GM12878 (cell line): Measurements from ENCODE around the gene PLD4. TPM values are rescaled to one million over a fixed set of nuclear protein-coding genes. Genes with fewer than 3 reads are reported as not detected.

ENCODE experiments used
- ATAC-seq: fragments of 200-7000 bp; cut with Tn5 transposase; 3 replicates; pipeline ENCODE4 v1.9.1; 2020; ENCODE audit warnings: mild to moderate bottlenecking, moderate library complexity
- BruUV-seq: library from RNA; stranded (reverse); fragments of 400-500 nt; replicated peaks from 2 replicates; lab custom pipeline; 2021; lab: Mats Ljungman, UMichigan
- CTCF ChIA-PET: fragments of 300-600 bp; sonication (Branson Sonifier 250); formaldehyde crosslinking; extraction: SDS; loops from one replicate; lab custom pipeline; 2021; ENCODE audit warnings: inconsistent platforms; lab: Yijun Ruan, JAX
- POLR2A ChIA-PET: fragments of 350-600 bp; formaldehyde crosslinking; extraction: SDS; loops from one replicate; lab custom pipeline; 2021; ENCODE audit warnings: inconsistent platforms; lab: Charles Lee
- RAD21 ChIA-PET: fragments of 300-600 bp; sonication (Branson Sonifier 250); formaldehyde crosslinking; loops from one replicate; lab custom pipeline; 2023; ENCODE audit warnings: antibody characterized with exemption; ENCODE audit not compliant: unreplicated experiment; lab: Charles Lee
- SMC1A ChIA-PET: fragments of 300-600 bp; sonication (Branson Sonifier 250); formaldehyde crosslinking; loops from one replicate; lab custom pipeline; 2023; ENCODE audit not compliant: unreplicated experiment, uncharacterized antibody; lab: Charles Lee
- DNase-seq: peaks from one replicate; pipeline ENCODE4 v3.0.0-alpha.2; 2011; ENCODE audit warnings: low read depth, low spot score
- FAIRE-seq: peaks from 3 replicates; lab custom pipeline; 2011; peaks lifted over from hg19 to GRCh38; lab: Jason Lieb, UNC
- H2AFZ ChIP-seq: 2 replicates; pipeline ENCODE4 v1.6.0; 2011; ENCODE audit warnings: low read depth, low read length, control low read depth; ENCODE audit not compliant: control insufficient read depth
- H3K27ac ChIP-seq: 2 replicates; pipeline ENCODE4 v1.5.1; 2011; ENCODE audit warnings: control low read depth; ENCODE audit not compliant: control insufficient read depth, insufficient read depth
- H3K27me3 ChIP-seq, 2 experiments: replicated peaks in 1 of 2; 2 replicates each; pipeline versions ENCODE4 v1.6.0 to v1.6.1; 2011; ENCODE audit warnings: low read length in 1 of 2; ENCODE audit not compliant: control insufficient read depth in 2 of 2, insufficient read depth in 2 of 2
- H3K36me3 ChIP-seq, 2 experiments: 2 replicates each; pipeline ENCODE4 v1.5.1; 2011; ENCODE audit warnings: low read length in 1 of 2; ENCODE audit not compliant: control insufficient read depth in 2 of 2, insufficient read depth in 2 of 2
- H3K4me1 ChIP-seq: 2 replicates; pipeline ENCODE4 v1.6.1; 2011; ENCODE audit warnings: mild to moderate bottlenecking, low read length, moderate library complexity, mixed read lengths; ENCODE audit not compliant: control insufficient read depth, insufficient read depth
- H3K4me2 ChIP-seq: 2 replicates; pipeline ENCODE4 v1.6.0; 2011; ENCODE audit warnings: control low read depth; ENCODE audit not compliant: control insufficient read depth, insufficient read depth
- H3K4me3 ChIP-seq: fragments of 200-600 bp; sonication (generic); 2 replicates; pipeline ENCODE4 v1.5.1; 2016
- H3K79me2 ChIP-seq: 2 replicates; pipeline ENCODE4 v1.6.0; 2011; ENCODE audit warnings: low read length; ENCODE audit not compliant: control insufficient read depth, insufficient read depth
- H3K9ac ChIP-seq: 2 replicates; pipeline ENCODE4 v1.8.0; 2011; ENCODE audit warnings: low read length, control low read depth, mixed read lengths; ENCODE audit not compliant: control insufficient read depth, insufficient read depth
- H3K9me3 ChIP-seq: replicated peaks from 3 replicates; pipeline ENCODE4 v1.5.1; 2011; ENCODE audit warnings: mild to moderate bottlenecking, low read length; ENCODE audit not compliant: control insufficient read depth, insufficient read depth
- H4K20me1 ChIP-seq: 2 replicates; pipeline ENCODE4 v1.6.0; 2011; ENCODE audit not compliant: control insufficient read depth, insufficient read depth
- FOXK2 ChIP-seq: fragments of 450-650 bp; IDR thresholded peaks from 2 replicates; pipeline ENCODE4 v1.6.1; 2017; ENCODE audit warnings: mild to moderate bottlenecking, moderate library complexity
- HDGF ChIP-seq: fragments of 450-650 bp; IDR thresholded peaks from 2 replicates; pipeline ENCODE4 v1.6.1; 2016; ENCODE audit warnings: antibody characterized with exemption
- MEF2A ChIP-seq: IDR thresholded peaks from 2 replicates; pipeline ENCODE4 v1.6.1; 2011; ENCODE audit warnings: low read depth, mild to moderate bottlenecking, low read length, moderate library complexity; ENCODE audit not compliant: insufficient read depth
- SREBF2 ChIP-seq: IDR thresholded peaks from 2 replicates; pipeline ENCODE4 v1.6.1; 2012; ENCODE audit warnings: mild to moderate bottlenecking, low read length
- TBL1XR1 ChIP-seq: IDR thresholded peaks from 2 replicates; pipeline ENCODE4 v1.6.1; 2012; ENCODE audit warnings: low read depth, low read length, improper control_type of control experiment
- WGBS: methylation state at CpG from one replicate; pipeline ENCODE4 v1.1.6; 2016; ENCODE audit warnings: low lambda C conversion rate; ENCODE audit not compliant: insufficient replicate concordance, insufficient coverage; ENCODE audit errors: missing lambda C conversion rate; 5-methylcytosine and 5-hydroxymethylcytosine counted together
- in situ Hi-C: fragments of 300-500 bp; cut with MboI; formaldehyde crosslinking; loops from 9 replicates; pipeline ENCODE4 v1.14.3; 2018; ENCODE audit warnings: mixed read lengths
- intact Hi-C: fragments of 100-400 bp; cut with micrococcal nuclease; formaldehyde crosslinking; loops from one replicate; pipeline ENCODE4 v1.14.2; 2022; ENCODE audit not compliant: unreplicated experiment
- polyA plus RNA-seq, 11 experiments: library from polyadenylated mRNA; depleted of rRNA in 4 of 11; unstranded in 6 of 11; stranded (reverse) in 5 of 11; fragments of >200 nt; fragmentation: Nextera tagmentation in 4 of 11; fragmentation: Illumina TruSeq in 1 of 11; extraction: Ambion mirVana in 4 of 11; extraction: Trizol in 1 of 11; gene quantifications; 1 replicate in 1 of 11; 2 replicates in 10 of 11; pipeline versions ENCODE4 v1.2.1 to v1.2.3, GENCODE V29; 2011 to 2016; ENCODE audit warnings: inconsistent platforms in 2 of 11, missing spikeins in 2 of 11, low read depth in 1 of 11
- total RNA-seq, 4 experiments: library from RNA; depleted of rRNA in 3 of 4; stranded (reverse); fragments of >200 nt in 3 of 4; fragmentation: Illumina TruSeq in 1 of 4; extraction: Trizol in 1 of 4; gene quantifications; 2 replicates each; pipeline versions ENCODE4 v1.2.1 to v1.2.3, GENCODE V29; 2013 to 2021
- TF ChIP-seq, protein P1 (sequence below): fragments of 450-650 bp; IDR thresholded peaks from 2 replicates; pipeline ENCODE4 v1.6.1; 2017; ENCODE audit warnings: borderline replicate concordance
- TF ChIP-seq, protein P2 (sequence below): IDR thresholded peaks from 2 replicates; pipeline ENCODE4 v1.6.1; 2011; ENCODE audit warnings: low read depth, mild to moderate bottlenecking, low read length, moderate library complexity, borderline replicate concordance; ENCODE audit errors: extremely low read depth
- TF ChIP-seq, protein P3 (sequence below): fragments of 450-650 bp; conservative IDR thresholded peaks from 2 replicates; pipeline ENCODE4 v1.6.1; 2017; ENCODE audit warnings: mild to moderate bottlenecking, moderate library complexity

Gene PLD4
- total and polyA plus RNA-seq, 10 of the 15 experiments (the other 5 are each of a cell fraction or from before 2014, with no cell fraction given): 0.20 to 57.7 (median 9.9) TPM

DNA sequence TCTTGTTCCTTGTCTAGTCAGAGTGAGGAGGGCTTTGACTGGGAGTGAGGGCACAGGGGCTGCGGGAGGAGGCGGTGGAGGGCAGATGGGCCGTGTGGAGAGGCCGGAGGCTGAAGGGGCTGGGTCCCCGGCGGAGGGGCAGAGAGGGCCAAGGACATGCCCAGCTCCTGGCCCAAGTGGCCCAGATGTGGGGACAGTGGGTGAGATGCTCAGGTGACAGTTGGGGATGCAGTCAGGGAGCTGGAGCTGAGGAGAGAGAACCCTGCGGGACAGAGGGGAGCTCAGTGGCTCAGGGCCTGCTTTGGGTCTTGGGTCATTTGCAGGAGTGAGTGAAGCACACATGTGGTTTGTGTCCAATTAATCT lies 26.5 kb upstream of the PLD4 start:
- in situ Hi-C loops: loop anchor here (10.0 kb wide), 1 partner anchor 147 kb away; no protein-coding TSS in a partner anchor
- Histone ChIP-seq H3K4me1 (peaks cover 3% of the 10 kb centered on the region), H3K9me3 (no peaks in the 10 kb centered on the region; the same call in 1 of the 3 replicates), H3K27ac (no peak overlapping the region), H4K20me1 (no peaks in the 10 kb centered on the region), H3K79me2 (no peaks in the 10 kb centered on the region), H3K36me3 (no peaks in the 10 kb centered on the region), H3K27me3 (peaks cover 0 to 3% of the 10 kb centered on the region in 2 experiments; a peak in 1 of 4 replicates), H3K4me3 (no peak overlapping the region), H3K4me2 (no peak overlapping the region), H3K9ac (no peak overlapping the region), H2AFZ (no peak overlapping the region)
- no peak for DNase-seq
- intact Hi-C loops: loop anchor here (5.0 to 10.0 kb wide), 3 partner anchors 34 to 149 kb away; partner anchors contain the start of gene AHNAK2
- SMC1A ChIA-PET: interaction anchor here (1.3 kb wide), 1 partner anchor 77 kb away, joined by 3 read pairs; no protein-coding TSS in a partner anchor
- TF ChIP-seq TBL1XR1 (no peak), SREBF2 (no peak), MEF2A (no peak), FOXK2 (no peak), HDGF (no peak)
- TF ChIP-seq, protein P1, sequence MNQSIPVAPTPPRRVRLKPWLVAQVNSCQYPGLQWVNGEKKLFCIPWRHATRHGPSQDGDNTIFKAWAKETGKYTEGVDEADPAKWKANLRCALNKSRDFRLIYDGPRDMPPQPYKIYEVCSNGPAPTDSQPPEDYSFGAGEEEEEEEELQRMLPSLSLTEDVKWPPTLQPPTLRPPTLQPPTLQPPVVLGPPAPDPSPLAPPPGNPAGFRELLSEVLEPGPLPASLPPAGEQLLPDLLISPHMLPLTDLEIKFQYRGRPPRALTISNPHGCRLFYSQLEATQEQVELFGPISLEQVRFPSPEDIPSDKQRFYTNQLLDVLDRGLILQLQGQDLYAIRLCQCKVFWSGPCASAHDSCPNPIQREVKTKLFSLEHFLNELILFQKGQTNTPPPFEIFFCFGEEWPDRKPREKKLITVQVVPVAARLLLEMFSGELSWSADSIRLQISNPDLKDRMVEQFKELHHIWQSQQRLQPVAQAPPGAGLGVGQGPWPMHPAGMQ: no peak
- TF ChIP-seq, protein P2, sequence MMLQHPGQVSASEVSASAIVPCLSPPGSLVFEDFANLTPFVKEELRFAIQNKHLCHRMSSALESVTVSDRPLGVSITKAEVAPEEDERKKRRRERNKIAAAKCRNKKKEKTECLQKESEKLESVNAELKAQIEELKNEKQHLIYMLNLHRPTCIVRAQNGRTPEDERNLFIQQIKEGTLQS: no peak
- TF ChIP-seq, protein P3, sequence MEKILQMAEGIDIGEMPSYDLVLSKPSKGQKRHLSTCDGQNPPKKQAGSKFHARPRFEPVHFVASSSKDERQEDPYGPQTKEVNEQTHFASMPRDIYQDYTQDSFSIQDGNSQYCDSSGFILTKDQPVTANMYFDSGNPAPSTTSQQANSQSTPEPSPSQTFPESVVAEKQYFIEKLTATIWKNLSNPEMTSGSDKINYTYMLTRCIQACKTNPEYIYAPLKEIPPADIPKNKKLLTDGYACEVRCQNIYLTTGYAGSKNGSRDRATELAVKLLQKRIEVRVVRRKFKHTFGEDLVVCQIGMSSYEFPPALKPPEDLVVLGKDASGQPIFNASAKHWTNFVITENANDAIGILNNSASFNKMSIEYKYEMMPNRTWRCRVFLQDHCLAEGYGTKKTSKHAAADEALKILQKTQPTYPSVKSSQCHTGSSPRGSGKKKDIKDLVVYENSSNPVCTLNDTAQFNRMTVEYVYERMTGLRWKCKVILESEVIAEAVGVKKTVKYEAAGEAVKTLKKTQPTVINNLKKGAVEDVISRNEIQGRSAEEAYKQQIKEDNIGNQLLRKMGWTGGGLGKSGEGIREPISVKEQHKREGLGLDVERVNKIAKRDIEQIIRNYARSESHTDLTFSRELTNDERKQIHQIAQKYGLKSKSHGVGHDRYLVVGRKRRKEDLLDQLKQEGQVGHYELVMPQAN: no peak
- POLR2A ChIA-PET: no interaction called here
- CTCF ChIA-PET: interaction anchor here (0.9 to 1.5 kb wide), 7 partner anchors 14 to 146 kb away, joined by 3 to 5 read pairs (median 3); partner anchors contain the start of gene PLD4
- no TSS peak for BruUV-seq
- 44% methylated on average over 7 of the region's 7 CpGs for WGBS
- no peak for FAIRE-seq
- RAD21 ChIA-PET: interaction anchor here (0.9 kb wide), 1 partner anchor 31 kb away, joined by 3 read pairs; no protein-coding TSS in a partner anchor
- no peak for ATAC-seq
